ENCODE results near the gene DHX15.

The DHX15 gene

GRCh38 chr4:24574236-24574635, 10.1 kb downstream of the DHX15 start:
- no peak overlapping the region for H3K4me3 ChIP-seq (ENCODE audit: low read depth in 1 of 2, low read length in 1 of 2)
- peaks cover 6 to 29% of the 10 kb centered on the region in 2 experiments for H3K4me1 ChIP-seq (ENCODE audit: control insufficient read depth in 1 of 2, insufficient read depth in 1 of 2, low read depth in 1 of 2, low read length in 1 of 2)
- no peak overlapping the region for H3K27ac ChIP-seq
- H3K9me3 ChIP-seq: no peaks in the 10 kb centered on the region
- H3K27me3 ChIP-seq: no peaks in the 10 kb centered on the region
- peaks cover 29% of the 10 kb centered on the region for H3K36me3 ChIP-seq
- no peak for TF ChIP-seq CTCF (IDR thresholded peaks at IDR 0.05)

GRCh38 chr4:24573582-24573981, 10.8 kb downstream of the DHX15 start:
- H3K4me1 ChIP-seq (ENCODE audit: control insufficient read depth in 1 of 2, insufficient read depth in 1 of 2, low read depth in 1 of 2, low read length in 1 of 2): peaks cover 7 to 24% of the 10 kb centered on the region in 2 experiments
- H3K36me3 ChIP-seq: peaks cover 29% of the 10 kb centered on the region
- no peak overlapping the region for H3K27ac ChIP-seq
- no peak overlapping the region for H3K4me3 ChIP-seq (ENCODE audit: low read depth in 1 of 2, low read length in 1 of 2)
- H3K27me3 ChIP-seq: no peaks in the 10 kb centered on the region
- no peak for TF ChIP-seq CTCF (IDR thresholded peaks at IDR 0.05)
- no peaks in the 10 kb centered on the region for H3K9me3 ChIP-seq

GRCh38 chr4:24570574-24571236, 13.6 kb downstream of the DHX15 start:
- TF ChIP-seq CTCF (IDR thresholded peaks at IDR 0.05): no peak
- Histone ChIP-seq H3K4me3 (ENCODE audit: low read depth in 1 of 2, low read length in 1 of 2) (no peak overlapping the region), H3K27ac (peak overlapping the region; percentile 23), H3K9me3 (no peaks in the 10 kb centered on the region), H3K4me1 (ENCODE audit: control insufficient read depth in 1 of 2, insufficient read depth in 1 of 2, low read depth in 1 of 2, low read length in 1 of 2) (peaks cover 9 to 24% of the 10 kb centered on the region in 2 experiments), H3K36me3 (peaks cover 29% of the 10 kb centered on the region), H3K27me3 (no peaks in the 10 kb centered on the region)

- H3K9me3 ChIP-seq: no peaks in the 10 kb centered on the region
- peaks cover 9 to 24% of the 10 kb centered on the region in 2 experiments for H3K4me1 ChIP-seq (ENCODE audit: control insufficient read depth in 1 of 2, insufficient read depth in 1 of 2, low read depth in 1 of 2, low read length in 1 of 2)
- H3K27me3 ChIP-seq: no peaks in the 10 kb centered on the region
- H3K4me3 ChIP-seq (ENCODE audit: low read depth in 1 of 2, low read length in 1 of 2): no peak overlapping the region
- no peak for TF ChIP-seq CTCF (IDR thresholded peaks at IDR 0.05)
- H3K27ac ChIP-seq: peak overlapping the region; percentile 23
- peaks cover 29% of the 10 kb centered on the region for H3K36me3 ChIP-seq
Measured at GRCh38 chr4:24570172-24570571, 14.2 kb downstream of the DHX15 start.

GRCh38 chr4:24569662-24570061, 14.7 kb downstream of the DHX15 start:
- Histone ChIP-seq H3K36me3 (peaks cover 28% of the 10 kb centered on the region), H3K4me1 (ENCODE audit: control insufficient read depth in 1 of 2, insufficient read depth in 1 of 2, low read depth in 1 of 2, low read length in 1 of 2) (peaks cover 9 to 24% of the 10 kb centered on the region in 2 experiments), H3K9me3 (no peaks in the 10 kb centered on the region), H3K4me3 (ENCODE audit: low read depth in 1 of 2, low read length in 1 of 2) (no peak overlapping the region), H3K27ac (peak overlapping the region; percentile 23), H3K27me3 (no peaks in the 10 kb centered on the region)
- no peak for TF ChIP-seq CTCF (IDR thresholded peaks at IDR 0.05)

All from neutrophil (primary cell).